ENCODE results near the gene KRT77.

- no peak for TF ChIP-seq POLR2AphosphoS5 (IDR thresholded peaks at IDR 0.05)
- no peak for TF ChIP-seq POLR2A (IDR thresholded peaks at IDR 0.05)
- TF ChIP-seq CTCF (IDR thresholded peaks at IDR 0.05), result no peak
Measured at GRCh38 chr12:52713960-52714886, 10.9 kb upstream of the KRT77 start.

All from transverse colon (tissue), 4 donors.